GM19397 (cell line): ENCODE measurements around the gene HECTD4.

Experiments
- ATAC-seq: cut with Tn5 transposase; IDR thresholded peaks from one replicate; pipeline ENCODE4 v1.9.1; 2021; ENCODE audit warnings: mild to moderate bottlenecking, moderate library complexity; ENCODE audit not compliant: unreplicated experiment

Gene HECTD4

GRCh38 chr12:112184056-112184887 lies 198.0 kb downstream of the HECTD4 start:
- ATAC-seq, result no peak

GRCh38 chr12:112183141-112184021 lies 198.8 kb downstream of the HECTD4 start:
- ATAC-seq, result no peak

- ATAC-seq, result no peak
These were observed 199.7 kb downstream of the HECTD4 start for GRCh38 chr12:112182499-112182898.

GRCh38 chr12:112180422-112180821 lies 201.8 kb downstream of the HECTD4 start:
- ATAC-seq, result no peak

- ATAC-seq, result no peak
These were observed 202.3 kb downstream of the HECTD4 start for GRCh38 chr12:112179916-112180315.

- ATAC-seq, result no peak
These were observed 202.9 kb downstream of the HECTD4 start for GRCh38 chr12:112179341-112179740.

- ATAC-seq, result no peak
These were observed 203.4 kb downstream of the HECTD4 start for GRCh38 chr12:112178796-112179195.

GRCh38 chr12:112176321-112177010 lies 205.8 kb downstream of the HECTD4 start:
- ATAC-seq, result no peak

- no peak for ATAC-seq
These were observed 206.7 kb downstream of the HECTD4 start for GRCh38 chr12:112175361-112176155.

GRCh38 chr12:112172556-112173324 lies 209.5 kb downstream of the HECTD4 start:
- no peak for ATAC-seq

GRCh38 chr12:112170971-112171596 lies 211.1 kb downstream of the HECTD4 start:
- ATAC-seq, result no peak

GRCh38 chr12:112170376-112170775 lies 211.9 kb downstream of the HECTD4 start:
- no peak for ATAC-seq

GRCh38 chr12:112169966-112170365 lies 212.3 kb downstream of the HECTD4 start:
- ATAC-seq, result no peak

- ATAC-seq, result no peak
These were observed 212.9 kb downstream of the HECTD4 start for GRCh38 chr12:112169161-112169872.

- ATAC-seq, result no peak
These were observed 213.7 kb downstream of the HECTD4 start for GRCh38 chr12:112168561-112168971.

GRCh38 chr12:112167718-112168525 lies 214.3 kb downstream of the HECTD4 start:
- no peak for ATAC-seq

- no peak for ATAC-seq
These were observed 215.2 kb downstream of the HECTD4 start for GRCh38 chr12:112167031-112167461.
